Measurements from ENCODE around the gene FLNB. TPM values are rescaled to one million over a fixed set of nuclear protein-coding genes. Genes with fewer than 3 reads are reported as not detected.
A peak's percentile ranks its signal among the peaks of the same experiment; 100 is the strongest.
"Not testable (repeated sequence)": the region's sequence is repeated elsewhere in the genome, so short reads cannot be mapped to it uniquely, and the experiment has no call there.

Gene FLNB
- total RNA-seq, 3 donors from 2014 or later (not counting 1 experiment from before 2014, with no cell fraction given), result 24.6 to 30.8 (median 26.6) TPM

DNA sequence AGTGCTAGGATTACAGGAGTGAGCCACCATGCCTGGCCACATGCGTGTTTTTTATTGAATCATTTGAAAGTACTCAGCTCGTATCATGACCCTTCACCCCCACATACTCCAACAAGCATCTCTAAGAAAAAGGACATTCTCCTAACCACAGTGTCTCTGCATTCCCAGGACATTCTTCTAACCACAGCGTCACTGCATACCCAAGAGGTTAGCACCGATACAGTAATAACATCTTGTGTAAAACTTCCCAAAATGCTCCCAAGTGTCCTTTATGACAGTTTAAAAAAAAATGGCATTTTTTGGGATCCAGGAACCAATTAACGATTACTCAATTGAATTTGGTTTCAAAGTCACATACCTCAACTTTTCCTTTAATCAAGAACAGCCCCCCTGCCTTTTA, 39.6 kb downstream of the FLNB start:
- Histone ChIP-seq H3K36me3 (ENCODE audit: control insufficient read depth, insufficient read depth, low read length) (no peaks in the 10 kb centered on the region), H3K4me1 (ENCODE audit: control insufficient read depth, insufficient read depth, low read length) (peaks cover 15% of the 10 kb centered on the region), H3K27me3 (ENCODE audit: control insufficient read depth, insufficient read depth, low read length) (no peaks in the 10 kb centered on the region), H3K4me3 (ENCODE audit: low read length) (no peak overlapping the region), H3K27ac (ENCODE audit: low read length) (no peak overlapping the region), H3K9me3 (ENCODE audit: control insufficient read depth, insufficient read depth, low read length) (no peaks in the 10 kb centered on the region)
- Mint-ChIP-seq H3K36me3 (no peaks in the 10 kb centered on the region), H3K27me3 (ENCODE audit: low read depth in 2 of 2) (no peaks in the 10 kb centered on the region), H3K9me3 (no peaks in the 10 kb centered on the region), H3K4me3 (no peak overlapping the region), H3K4me1 (peaks cover 1 to 26% of the 10 kb centered on the region in 2 donors), H3K27ac (no peak overlapping the region)
- intact Hi-C loops (cut with micrococcal nuclease), result no loop called here
- DNase-seq (no peak), ATAC-seq (no peak)
- TF ChIP-seq, protein P1, sequence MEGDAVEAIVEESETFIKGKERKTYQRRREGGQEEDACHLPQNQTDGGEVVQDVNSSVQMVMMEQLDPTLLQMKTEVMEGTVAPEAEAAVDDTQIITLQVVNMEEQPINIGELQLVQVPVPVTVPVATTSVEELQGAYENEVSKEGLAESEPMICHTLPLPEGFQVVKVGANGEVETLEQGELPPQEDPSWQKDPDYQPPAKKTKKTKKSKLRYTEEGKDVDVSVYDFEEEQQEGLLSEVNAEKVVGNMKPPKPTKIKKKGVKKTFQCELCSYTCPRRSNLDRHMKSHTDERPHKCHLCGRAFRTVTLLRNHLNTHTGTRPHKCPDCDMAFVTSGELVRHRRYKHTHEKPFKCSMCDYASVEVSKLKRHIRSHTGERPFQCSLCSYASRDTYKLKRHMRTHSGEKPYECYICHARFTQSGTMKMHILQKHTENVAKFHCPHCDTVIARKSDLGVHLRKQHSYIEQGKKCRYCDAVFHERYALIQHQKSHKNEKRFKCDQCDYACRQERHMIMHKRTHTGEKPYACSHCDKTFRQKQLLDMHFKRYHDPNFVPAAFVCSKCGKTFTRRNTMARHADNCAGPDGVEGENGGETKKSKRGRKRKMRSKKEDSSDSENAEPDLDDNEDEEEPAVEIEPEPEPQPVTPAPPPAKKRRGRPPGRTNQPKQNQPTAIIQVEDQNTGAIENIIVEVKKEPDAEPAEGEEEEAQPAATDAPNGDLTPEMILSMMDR (IDR thresholded peaks at IDR 0.05), result no peak
- WGBS (ENCODE audit: insufficient coverage), result 92% methylated on average over 5 of the region's 5 CpGs

DNA sequence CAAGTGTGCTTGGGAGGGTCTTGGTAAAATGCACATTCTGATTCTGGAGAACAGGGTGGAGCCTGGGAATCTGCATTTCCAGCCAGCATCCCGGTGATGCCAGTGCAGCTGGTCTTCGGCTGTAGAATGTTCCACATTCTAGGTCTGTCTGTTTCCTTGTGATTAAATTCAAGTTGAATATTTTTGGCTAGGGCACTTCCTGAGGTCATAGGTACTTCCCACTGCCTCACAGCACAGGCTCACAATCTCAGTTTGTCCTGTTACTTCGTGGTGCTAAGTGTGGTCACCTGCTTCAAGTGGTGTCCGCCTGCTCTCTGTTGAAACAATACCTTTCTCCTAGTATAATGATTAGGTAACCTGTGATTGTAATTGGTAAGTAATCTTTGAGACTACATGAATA, 40.1 kb downstream of the FLNB start:
- H3K4me3 Mint-ChIP-seq, result no peak overlapping the region
- no peaks in the 10 kb centered on the region for H3K36me3 Mint-ChIP-seq
- no peak overlapping the region for H3K27ac Mint-ChIP-seq
- Histone ChIP-seq H3K4me1 (ENCODE audit: control insufficient read depth, insufficient read depth, low read length) (peaks cover 15% of the 10 kb centered on the region), H3K36me3 (ENCODE audit: control insufficient read depth, insufficient read depth, low read length) (no peaks in the 10 kb centered on the region), H3K9me3 (ENCODE audit: control insufficient read depth, insufficient read depth, low read length) (no peaks in the 10 kb centered on the region), H3K27me3 (ENCODE audit: control insufficient read depth, insufficient read depth, low read length) (no peaks in the 10 kb centered on the region), H3K4me3 (ENCODE audit: low read length) (no peak overlapping the region), H3K27ac (ENCODE audit: low read length) (no peak overlapping the region)
- no peaks in the 10 kb centered on the region for H3K9me3 Mint-ChIP-seq
- TF ChIP-seq, protein P1 (IDR thresholded peaks at IDR 0.05), result no peak
- peaks cover 0 to 27% of the 10 kb centered on the region in 2 donors for H3K4me1 Mint-ChIP-seq
- intact Hi-C loops (cut with micrococcal nuclease), result no loop called here
- DNase-seq, result no peak
- ATAC-seq, result peak in 2 of 3 donors; percentile 63 to 71
- 46% methylated on average over 2 of the region's 4 CpGs for WGBS (ENCODE audit: insufficient coverage)
- H3K27me3 Mint-ChIP-seq (ENCODE audit: low read depth in 2 of 2), result no peaks in the 10 kb centered on the region

DNA sequence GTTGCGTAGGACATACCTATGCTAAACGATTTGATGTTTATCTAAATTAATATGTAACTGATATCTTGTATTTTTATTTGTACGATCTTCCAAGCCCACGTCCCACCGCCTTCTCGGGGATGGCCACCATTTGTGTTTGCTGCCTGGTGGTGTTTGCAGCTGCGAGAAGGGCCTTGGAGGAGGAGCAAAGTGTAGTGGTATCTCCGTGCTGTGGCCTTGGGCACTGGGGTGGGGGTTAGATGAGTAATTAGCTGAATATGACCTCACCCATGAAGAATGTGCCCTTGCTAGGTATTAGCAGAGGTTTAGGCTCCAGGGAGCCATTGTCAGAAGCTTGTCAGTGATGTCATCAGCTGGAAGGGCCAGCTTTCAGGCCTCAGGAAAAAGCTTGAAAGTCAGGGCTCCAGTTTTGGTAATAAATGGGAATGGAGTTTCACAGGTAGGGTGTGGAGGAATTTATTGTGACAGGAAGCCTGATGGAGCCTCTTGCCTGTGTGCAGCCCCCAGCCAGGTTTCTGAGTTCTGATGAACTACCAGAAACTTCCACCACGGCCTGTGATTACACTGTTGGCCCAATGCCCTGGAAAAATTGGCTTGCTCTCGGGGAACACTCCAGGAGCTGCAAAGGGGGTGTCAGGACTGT, 41.0 kb downstream of the FLNB start:
- TF ChIP-seq, protein P1 (IDR thresholded peaks at IDR 0.05), result no peak
- peaks cover 0 to 33% of the 10 kb centered on the region in 2 donors for H3K4me1 Mint-ChIP-seq
- 93% methylated on average over 10 of the region's 10 CpGs for WGBS (ENCODE audit: insufficient coverage)
- ATAC-seq, result no peak
- no peak overlapping the region for H3K27ac ChIP-seq (ENCODE audit: low read length)
- no peaks in the 10 kb centered on the region for H3K36me3 ChIP-seq (ENCODE audit: control insufficient read depth, insufficient read depth, low read length)
- DNase-seq, result no peak
- peaks cover 15% of the 10 kb centered on the region for H3K4me1 ChIP-seq (ENCODE audit: control insufficient read depth, insufficient read depth, low read length)
- H3K4me3 Mint-ChIP-seq, result no peak overlapping the region
- H3K4me3 ChIP-seq (ENCODE audit: low read length), result no peak overlapping the region
- H3K27me3 Mint-ChIP-seq (ENCODE audit: low read depth in 2 of 2), result no peaks in the 10 kb centered on the region
- no peaks in the 10 kb centered on the region for H3K27me3 ChIP-seq (ENCODE audit: control insufficient read depth, insufficient read depth, low read length)
- no peaks in the 10 kb centered on the region for H3K9me3 Mint-ChIP-seq
- no peaks in the 10 kb centered on the region for H3K9me3 ChIP-seq (ENCODE audit: control insufficient read depth, insufficient read depth, low read length)
- H3K36me3 Mint-ChIP-seq, result no peaks in the 10 kb centered on the region
- no peak overlapping the region for H3K27ac Mint-ChIP-seq
- intact Hi-C loops (cut with micrococcal nuclease), result no loop called here

DNA sequence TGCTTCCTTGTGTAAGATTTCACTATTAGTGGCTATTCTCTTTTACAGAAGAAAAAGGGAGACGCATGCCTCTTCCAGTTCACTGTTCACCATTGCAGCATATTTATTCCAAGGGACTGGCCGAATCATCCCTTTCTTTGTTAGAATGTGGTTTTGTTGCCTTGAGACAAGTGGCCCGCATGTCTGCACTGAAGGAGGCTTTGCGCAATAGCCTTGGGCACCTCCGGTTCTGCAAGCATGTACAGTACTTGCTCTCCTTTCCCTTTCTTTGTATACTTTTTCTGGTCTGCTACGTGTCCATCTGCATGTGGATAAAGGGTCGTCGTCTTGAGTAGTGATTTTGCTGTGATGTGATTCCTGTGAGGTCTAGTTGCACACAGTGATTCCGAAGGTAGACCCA, 43.0 kb downstream of the FLNB start:
- Mint-ChIP-seq H3K36me3 (no peaks in the 10 kb centered on the region), H3K4me1 (peaks cover 0 to 27% of the 10 kb centered on the region in 2 donors), H3K27me3 (ENCODE audit: low read depth in 2 of 2) (no peaks in the 10 kb centered on the region), H3K27ac (no peak overlapping the region), H3K4me3 (no peak overlapping the region), H3K9me3 (no peaks in the 10 kb centered on the region)
- 69% methylated on average over 8 of the region's 9 CpGs for WGBS (ENCODE audit: insufficient coverage)
- TF ChIP-seq, protein P1 (IDR thresholded peaks at IDR 0.05), result no peak
- Histone ChIP-seq H3K4me1 (ENCODE audit: control insufficient read depth, insufficient read depth, low read length) (peaks cover 11% of the 10 kb centered on the region), H3K4me3 (ENCODE audit: low read length) (no peak overlapping the region), H3K27me3 (ENCODE audit: control insufficient read depth, insufficient read depth, low read length) (no peaks in the 10 kb centered on the region), H3K27ac (ENCODE audit: low read length) (no peak overlapping the region), H3K36me3 (ENCODE audit: control insufficient read depth, insufficient read depth, low read length) (no peaks in the 10 kb centered on the region), H3K9me3 (ENCODE audit: control insufficient read depth, insufficient read depth, low read length) (no peaks in the 10 kb centered on the region)
- ATAC-seq, result no peak
- intact Hi-C loops (cut with micrococcal nuclease), result no loop called here
- no peak for DNase-seq

DNA sequence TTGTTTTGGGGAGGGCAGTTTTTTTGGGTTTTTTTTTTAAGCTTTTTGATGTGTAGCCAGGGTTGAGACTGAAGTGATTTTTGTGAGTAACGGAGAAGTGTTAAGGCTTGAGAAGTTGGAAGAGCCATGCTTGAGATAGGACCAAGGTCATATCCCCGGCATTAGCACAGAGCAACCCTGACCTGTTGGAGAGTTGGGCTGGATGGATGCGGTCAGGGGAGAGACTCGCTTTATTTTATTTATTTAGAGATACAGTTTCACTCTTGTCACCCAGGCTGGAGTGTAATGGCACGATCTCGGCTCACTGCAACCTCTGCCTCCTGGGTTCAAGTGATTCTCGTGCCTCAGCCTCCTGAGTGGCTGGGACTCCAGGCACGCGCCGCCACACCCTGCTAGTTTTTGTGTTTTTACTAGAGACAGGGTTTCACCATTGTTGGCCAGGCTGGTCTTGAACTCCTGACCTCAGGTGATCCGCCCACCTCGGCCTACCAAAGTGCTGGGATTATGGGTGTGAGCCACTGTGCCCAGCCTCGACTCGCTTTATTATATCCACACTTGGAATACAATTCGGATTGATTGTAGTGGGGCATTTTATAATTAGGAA, 43.5 kb downstream of the FLNB start:
- intact Hi-C loops (cut with micrococcal nuclease); H3K27me3 Mint-ChIP-seq (ENCODE audit: low read depth in 2 of 2): not testable (repeated sequence)
- 96% methylated on average over 12 of the region's 15 CpGs for WGBS (ENCODE audit: insufficient coverage)

More for the DNA sequence above, 43.5 kb downstream of the FLNB start:
- H3K4me1 ChIP-seq (ENCODE audit: control insufficient read depth, insufficient read depth, low read length), result peaks cover 11% of the 10 kb centered on the region
- H3K27ac Mint-ChIP-seq; DNase-seq; H3K36me3 ChIP-seq (ENCODE audit: control insufficient read depth, insufficient read depth, low read length); H3K27ac ChIP-seq (ENCODE audit: low read length); ATAC-seq; H3K4me3 Mint-ChIP-seq; H3K9me3 Mint-ChIP-seq; H3K9me3 ChIP-seq (ENCODE audit: control insufficient read depth, insufficient read depth, low read length); H3K36me3 Mint-ChIP-seq; H3K4me3 ChIP-seq (ENCODE audit: low read length); H3K27me3 ChIP-seq (ENCODE audit: control insufficient read depth, insufficient read depth, low read length): not testable (repeated sequence)
- peaks cover 0 to 27% of the 10 kb centered on the region in 2 donors for H3K4me1 Mint-ChIP-seq
